ENCODE results near the gene SMYD3.

SMYD3 gene

GRCh38 chr1:246004301-246004700, 502.8 kb downstream of the SMYD3 start:
- H3K36me3 ChIP-seq (replicated peaks; ENCODE audit: insufficient read depth, low read length) = no peaks in the 10 kb centered on the region

GRCh38 chr1:246003442-246003730, 503.7 kb downstream of the SMYD3 start:
- no peak overlapping the region for H3K4me3 ChIP-seq (ENCODE audit: low read length)
- no peaks in the 10 kb centered on the region for H3K9me2 ChIP-seq (replicated peaks; ENCODE audit: insufficient read depth, low read length)
- no peak overlapping the region for H3K9ac ChIP-seq (ENCODE audit: low read length)
- H3K9me3 ChIP-seq (replicated peaks; ENCODE audit: insufficient read depth, low read length) = no peaks in the 10 kb centered on the region
- no peak for TF ChIP-seq EZH2phosphoT487 (IDR thresholded peaks at IDR 0.05; ENCODE audit: low read length)
- TF ChIP-seq EZH2 (optimal IDR thresholded peaks at IDR 0.05; ENCODE audit: low read depth, low read length) = no peak
- no peak for TF ChIP-seq CTCF (IDR thresholded peaks at IDR 0.05; ENCODE audit: low read length)
- H3K36me3 ChIP-seq (replicated peaks; ENCODE audit: insufficient read depth, low read length) = no peaks in the 10 kb centered on the region
- no peaks in the 10 kb centered on the region for H4K20me1 ChIP-seq (ENCODE audit: insufficient read depth, low read length)
- H3K79me2 ChIP-seq (ENCODE audit: low read length) = no peaks in the 10 kb centered on the region
- no peak overlapping the region for H3K27ac ChIP-seq (ENCODE audit: low read length)
- H3K4me2 ChIP-seq (ENCODE audit: low read depth, low read length) = no peak overlapping the region
- DNase-seq = no peak
- no peak overlapping the region for H2AFZ ChIP-seq (ENCODE audit: low read length)
- H3K27me3 ChIP-seq (replicated peaks; ENCODE audit: insufficient read depth, low read length) = no peaks in the 10 kb centered on the region
- no peaks in the 10 kb centered on the region for H3F3A ChIP-seq (ENCODE audit: insufficient read depth, low read length)
- no peaks in the 10 kb centered on the region for H3K4me1 ChIP-seq (ENCODE audit: low read length)

More at GRCh38 chr1:246004301-246004700, 502.8 kb downstream of the SMYD3 start:
- H3F3A ChIP-seq (ENCODE audit: insufficient read depth, low read length) = no peaks in the 10 kb centered on the region
- H3K4me1 ChIP-seq (ENCODE audit: low read length) = no peaks in the 10 kb centered on the region
- H3K4me3 ChIP-seq (ENCODE audit: low read length) = no peak overlapping the region
- no peak overlapping the region for H2AFZ ChIP-seq (ENCODE audit: low read length)
- no peaks in the 10 kb centered on the region for H3K79me2 ChIP-seq (ENCODE audit: low read length)
- H3K9me2 ChIP-seq (replicated peaks; ENCODE audit: insufficient read depth, low read length) = no peaks in the 10 kb centered on the region
- H3K9ac ChIP-seq (ENCODE audit: low read length) = no peak overlapping the region
- TF ChIP-seq CTCF (IDR thresholded peaks at IDR 0.05; ENCODE audit: low read length) = no peak
- no peak for TF ChIP-seq EZH2phosphoT487 (IDR thresholded peaks at IDR 0.05; ENCODE audit: low read length)
- TF ChIP-seq EZH2 (optimal IDR thresholded peaks at IDR 0.05; ENCODE audit: low read depth, low read length) = no peak
- H4K20me1 ChIP-seq (ENCODE audit: insufficient read depth, low read length) = no peaks in the 10 kb centered on the region
- DNase-seq = no peak
- no peaks in the 10 kb centered on the region for H3K27me3 ChIP-seq (replicated peaks; ENCODE audit: insufficient read depth, low read length)
- H3K9me3 ChIP-seq (replicated peaks; ENCODE audit: insufficient read depth, low read length) = no peaks in the 10 kb centered on the region
- no peak overlapping the region for H3K27ac ChIP-seq (ENCODE audit: low read length)
- H3K4me2 ChIP-seq (ENCODE audit: low read depth, low read length) = no peak overlapping the region

- Histone ChIP-seq H3K9me2 (replicated peaks; ENCODE audit: insufficient read depth, low read length) (no peaks in the 10 kb centered on the region), H3K9me3 (replicated peaks; ENCODE audit: insufficient read depth, low read length) (no peaks in the 10 kb centered on the region), H3K27ac (ENCODE audit: low read length) (no peak overlapping the region), H4K20me1 (ENCODE audit: insufficient read depth, low read length) (no peaks in the 10 kb centered on the region), H3K36me3 (replicated peaks; ENCODE audit: insufficient read depth, low read length) (no peaks in the 10 kb centered on the region), H3K4me3 (ENCODE audit: low read length) (no peak overlapping the region), H3K4me2 (ENCODE audit: low read depth, low read length) (no peak overlapping the region), H3K27me3 (replicated peaks; ENCODE audit: insufficient read depth, low read length) (no peaks in the 10 kb centered on the region), H3K9ac (ENCODE audit: low read length) (no peak overlapping the region), H3K79me2 (ENCODE audit: low read length) (no peaks in the 10 kb centered on the region), H3K4me1 (ENCODE audit: low read length) (no peaks in the 10 kb centered on the region), H2AFZ (ENCODE audit: low read length) (no peak overlapping the region), H3F3A (ENCODE audit: insufficient read depth, low read length) (no peaks in the 10 kb centered on the region)
- DNase-seq = peak; percentile 82
- TF ChIP-seq EZH2 (optimal IDR thresholded peaks at IDR 0.05; ENCODE audit: low read depth, low read length) (no peak), EZH2phosphoT487 (IDR thresholded peaks at IDR 0.05; ENCODE audit: low read length) (no peak), CTCF (IDR thresholded peaks at IDR 0.05; ENCODE audit: low read length) (peak; percentile 93)
Measured at GRCh38 chr1:246002725-246003441, 504.2 kb downstream of the SMYD3 start.
